ENCODE measurements around the gene WDR82.
A peak's percentile ranks its signal among the peaks of the same experiment; 100 is the strongest.

WDR82 gene

DNA sequence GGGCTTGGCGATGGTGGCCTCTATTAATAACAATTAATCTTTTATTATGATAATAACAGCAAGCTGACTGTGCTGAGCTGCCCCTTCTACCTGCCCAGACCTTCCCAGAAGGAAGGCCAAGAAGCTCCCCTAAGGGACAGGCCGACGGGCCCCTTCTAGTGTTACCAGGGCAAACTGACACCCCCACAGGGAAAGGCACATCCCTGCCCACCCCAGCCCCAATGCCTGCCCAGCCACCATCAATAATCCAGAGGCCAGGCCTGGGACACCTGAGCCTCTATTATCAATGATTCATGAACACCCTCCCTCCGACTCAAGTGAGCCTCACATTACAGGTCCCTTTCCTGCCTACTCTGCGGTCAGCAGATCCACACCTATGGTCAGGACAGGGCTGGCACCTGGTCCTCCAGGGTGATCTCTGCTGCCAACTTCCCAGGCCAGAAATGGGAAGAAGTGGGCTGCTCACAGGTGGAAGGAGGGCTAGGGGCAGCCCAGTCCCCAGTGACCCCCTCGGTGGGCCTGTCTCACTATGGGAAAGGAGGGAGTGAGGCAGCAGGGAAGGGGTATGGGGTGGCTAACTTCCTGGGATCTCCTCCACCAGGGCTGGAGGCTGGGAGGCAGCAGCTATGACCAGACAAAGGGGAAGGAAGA lies 41.3 kb downstream of the WDR82 start:
- no peak for DNase-seq (ENCODE audit: low spot score)

DNA sequence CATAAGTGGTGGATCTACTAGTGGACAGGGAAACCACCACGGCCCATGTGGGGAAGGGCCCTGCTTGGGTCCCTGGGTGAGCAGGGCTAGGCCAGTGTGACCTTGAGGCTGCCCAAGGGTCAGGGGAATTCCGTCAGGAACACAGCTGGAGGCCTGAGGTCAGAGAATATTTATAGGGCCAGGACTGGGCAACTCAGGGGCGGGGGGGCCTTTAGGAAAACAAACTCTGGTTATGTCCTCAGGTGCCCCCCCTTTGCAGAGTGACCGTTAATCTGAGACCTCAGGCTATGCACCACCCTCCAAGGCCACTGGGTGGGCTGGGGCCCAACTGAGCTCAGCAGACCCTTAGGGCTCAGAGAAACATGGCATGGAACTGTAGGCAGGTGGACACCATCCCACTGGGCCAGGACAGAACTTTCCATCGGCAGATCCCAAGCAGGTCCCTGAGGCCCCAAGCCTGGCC lies 42.0 kb downstream of the WDR82 start:
- DNase-seq (ENCODE audit: low spot score), result no peak

DNA sequence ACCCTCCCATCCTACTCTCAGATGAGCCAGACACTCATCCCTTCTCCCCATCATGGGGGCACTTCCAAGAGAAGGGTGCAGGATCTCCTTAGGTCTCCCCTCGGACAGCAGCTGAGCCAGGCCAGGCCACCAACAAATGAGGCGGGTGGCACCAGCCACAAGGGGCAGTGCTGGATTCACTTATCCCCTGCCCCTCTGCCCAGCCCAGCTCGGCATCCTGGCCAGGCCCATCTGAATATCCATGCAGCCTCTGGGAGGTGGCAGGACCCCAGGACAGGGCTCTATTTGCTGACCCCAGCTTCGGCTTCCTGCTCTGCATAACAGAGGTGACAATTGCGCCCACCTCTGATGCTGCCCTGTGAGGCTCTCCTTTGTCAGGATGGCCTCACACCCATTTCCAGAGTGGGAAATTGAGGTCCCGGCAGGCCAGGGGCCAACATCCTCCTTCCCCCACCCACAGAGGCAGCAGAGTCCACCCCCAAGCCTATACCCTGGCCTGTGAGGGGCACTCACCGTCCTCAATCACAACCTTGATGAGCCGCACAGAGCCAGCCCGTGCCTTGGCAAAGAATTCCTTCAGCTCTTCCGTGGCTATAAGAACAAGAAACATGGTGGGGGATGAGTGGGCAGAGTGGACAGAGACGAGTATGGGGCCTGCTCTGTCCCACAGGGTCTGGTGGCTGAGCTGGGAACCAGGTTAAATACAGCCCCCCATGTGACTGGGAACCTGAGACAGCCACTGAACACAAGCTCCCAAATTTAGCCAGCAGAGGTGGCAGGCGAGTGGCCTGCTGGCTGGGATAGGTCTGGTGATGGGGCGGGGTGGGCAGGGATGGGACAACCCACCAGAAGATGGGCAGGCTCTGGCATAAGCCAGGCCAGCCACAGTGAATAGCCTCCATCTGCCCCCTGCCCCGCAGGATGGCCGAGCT lies 43.7 kb downstream of the WDR82 start:
- DNase-seq (ENCODE audit: low spot score), result no peak

DNA sequence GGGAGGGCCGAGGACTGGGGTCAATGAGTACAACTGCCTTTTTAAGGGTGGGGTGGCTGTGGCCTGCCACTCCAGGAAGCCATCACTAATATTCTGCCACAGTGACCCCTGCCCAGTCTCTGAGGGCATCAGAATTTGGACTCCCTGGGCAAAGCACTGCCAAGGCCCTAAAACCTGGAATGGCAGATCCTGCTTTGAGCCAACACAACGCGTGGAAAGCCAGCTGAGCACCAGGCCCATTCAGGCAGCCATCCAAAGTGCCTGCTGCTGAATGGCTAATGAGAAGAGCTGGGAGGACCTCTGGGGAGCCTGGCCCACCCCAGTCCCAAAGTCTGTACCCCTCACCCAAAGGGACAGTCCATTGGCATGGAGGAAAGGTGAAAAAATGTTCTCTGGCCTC lies 44.5 kb downstream of the WDR82 start:
- no peak for DNase-seq (ENCODE audit: low spot score)

DNA sequence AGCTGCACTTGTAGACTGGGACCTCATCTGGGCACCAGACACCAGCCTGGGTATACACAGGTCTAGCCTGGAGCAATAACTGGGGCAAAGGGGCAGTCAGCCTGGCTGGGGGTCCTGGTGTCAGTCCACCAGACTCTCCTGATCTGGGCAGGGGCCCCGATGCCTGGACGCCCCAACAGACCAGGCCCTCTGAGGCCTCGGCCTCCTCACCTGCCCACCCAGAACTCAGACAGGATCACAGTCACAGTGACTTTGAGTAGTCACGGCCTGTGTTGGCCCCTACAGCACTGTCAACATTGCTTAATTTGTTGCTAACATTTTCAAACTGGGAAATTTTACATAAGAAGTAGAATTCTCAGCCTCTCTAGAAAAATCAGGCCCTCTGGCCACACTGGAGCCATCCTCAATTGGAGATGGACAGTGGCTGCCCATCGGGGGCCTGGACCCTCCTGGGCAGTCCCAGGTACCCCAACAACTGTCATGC lies 45.3 kb downstream of the WDR82 start:
- no peak for DNase-seq (ENCODE audit: low spot score)

DNA sequence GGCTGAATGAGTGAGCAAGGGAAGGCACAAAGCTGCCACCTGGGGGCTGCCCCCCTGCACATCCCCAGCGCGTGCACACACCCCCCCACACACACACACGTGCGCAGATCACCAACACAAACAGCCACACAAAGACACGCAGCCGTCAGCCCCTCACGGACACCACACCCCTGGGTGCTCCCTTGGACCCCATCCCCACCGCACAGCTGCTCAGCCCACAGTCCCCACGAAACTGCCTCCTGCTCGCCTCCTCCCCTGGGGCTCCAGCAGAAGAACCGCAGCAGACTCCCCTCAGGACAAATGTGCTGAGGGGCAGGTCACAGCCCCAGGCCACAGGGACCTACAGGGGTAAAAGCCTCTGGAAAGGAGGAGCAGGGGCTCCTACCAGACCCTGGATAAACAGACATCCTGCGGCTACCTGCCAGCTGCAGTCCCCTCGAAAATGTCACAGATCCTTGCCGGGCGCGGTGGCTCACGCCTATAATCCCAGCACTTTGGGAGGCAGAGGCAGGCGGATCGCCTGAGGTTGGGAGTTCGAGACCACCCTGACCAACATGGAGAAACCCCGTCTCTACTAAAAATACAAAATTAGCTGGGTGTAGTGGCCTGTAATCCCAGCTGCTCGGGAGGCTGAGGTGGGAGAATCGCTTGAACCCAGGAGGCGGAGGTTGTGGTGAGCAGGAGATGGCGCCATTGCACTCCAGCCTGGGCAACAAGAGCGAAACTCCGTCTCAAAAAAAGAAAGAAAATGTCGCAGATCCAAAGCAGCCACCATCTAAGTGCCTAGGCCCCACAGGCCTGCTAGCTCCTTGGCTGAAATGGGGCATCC lies 46.0 kb downstream of the WDR82 start:
- no peak for DNase-seq (ENCODE audit: low spot score)

DNA sequence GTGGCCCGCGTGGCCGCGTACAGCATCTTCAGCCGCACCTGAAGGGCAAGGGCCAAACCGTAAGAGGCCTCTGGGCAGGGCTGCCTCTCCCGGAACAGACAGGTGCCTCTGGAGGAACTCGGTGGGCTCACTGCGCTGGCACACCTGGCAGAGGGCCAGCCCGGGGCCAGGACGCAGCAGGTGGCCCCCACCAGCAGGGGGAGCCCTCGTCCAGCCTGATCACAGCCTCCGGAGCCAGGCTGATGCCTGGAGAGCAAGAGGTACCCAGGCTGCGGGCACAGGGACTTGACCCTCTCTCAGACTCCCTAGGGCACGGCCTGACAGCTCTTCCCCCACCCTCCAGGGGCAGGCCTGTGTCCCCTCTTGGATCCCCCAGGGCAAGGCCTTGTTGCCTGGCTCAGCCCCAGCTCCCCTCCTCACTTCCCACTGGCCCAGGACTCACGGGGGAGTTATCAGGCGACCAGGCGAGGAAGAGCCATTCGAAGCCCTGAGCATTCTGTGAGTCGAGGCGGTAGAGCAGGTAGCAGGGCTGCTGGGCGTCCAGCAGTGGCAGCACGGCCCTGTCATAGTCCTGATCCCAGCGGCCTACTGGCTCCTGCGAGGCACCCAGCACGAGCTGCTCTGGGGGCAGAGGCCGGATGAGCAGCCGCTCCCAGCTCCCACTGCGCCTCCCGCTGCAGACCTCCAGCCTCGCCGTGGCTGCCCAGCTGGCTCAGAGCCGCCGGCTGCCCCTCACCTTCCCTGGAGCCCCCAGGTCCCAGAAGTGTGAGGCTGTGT lies 46.8 kb downstream of the WDR82 start:
- DNase-seq (ENCODE audit: low spot score), result peak; percentile 85

DNA sequence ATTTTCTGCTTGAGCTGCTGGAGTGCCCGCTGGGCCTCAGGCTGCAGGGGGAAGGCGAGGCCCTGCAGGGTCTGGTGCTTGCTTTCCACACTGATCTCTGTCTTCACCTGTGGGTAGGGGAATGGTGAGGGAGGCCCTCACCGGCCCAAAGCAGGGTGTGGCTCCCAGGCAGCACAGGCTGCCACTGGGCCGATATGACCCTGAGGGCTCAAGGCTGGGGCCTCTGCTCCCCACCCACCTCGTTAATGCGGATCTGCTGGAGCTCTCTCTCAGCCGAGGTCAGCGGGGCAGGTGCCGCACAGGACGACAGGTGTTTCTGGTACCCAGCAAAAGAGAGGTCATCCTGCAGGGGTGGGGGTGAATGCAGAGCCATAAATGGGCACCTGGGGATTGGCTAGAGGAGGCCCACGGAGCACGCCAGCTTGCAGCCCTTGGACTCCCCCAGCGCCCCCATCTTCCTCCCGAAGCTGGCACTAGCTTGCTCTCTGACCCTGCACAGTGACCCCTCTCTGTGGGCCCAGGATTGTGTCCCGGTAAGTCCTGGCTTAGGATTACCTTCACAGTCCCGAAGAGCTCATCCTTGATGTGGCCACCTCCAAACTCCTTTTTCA lies 47.5 kb downstream of the WDR82 start:
- DNase-seq (ENCODE audit: low spot score), result no peak

DNA sequence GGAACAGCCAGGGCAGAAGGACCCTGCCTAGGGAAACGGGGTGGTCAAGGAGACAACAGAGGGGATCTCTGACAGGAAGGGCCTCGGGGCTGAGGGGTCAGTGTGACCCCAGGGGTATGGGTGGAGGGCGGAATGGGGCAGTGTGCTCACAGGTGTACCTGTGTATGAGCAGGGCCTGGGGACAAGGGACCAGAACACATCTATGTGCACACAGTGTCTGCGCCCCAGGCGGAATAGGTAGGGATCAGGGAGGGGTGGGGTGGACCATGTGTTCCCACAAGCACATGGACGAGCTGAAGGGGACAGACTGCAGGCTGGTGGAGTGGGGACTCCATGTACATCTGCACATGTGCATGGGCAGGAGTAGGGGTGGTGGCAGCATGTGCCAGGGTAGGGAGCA lies 48.0 kb downstream of the WDR82 start:
- no peak for DNase-seq (ENCODE audit: low spot score)

DNA sequence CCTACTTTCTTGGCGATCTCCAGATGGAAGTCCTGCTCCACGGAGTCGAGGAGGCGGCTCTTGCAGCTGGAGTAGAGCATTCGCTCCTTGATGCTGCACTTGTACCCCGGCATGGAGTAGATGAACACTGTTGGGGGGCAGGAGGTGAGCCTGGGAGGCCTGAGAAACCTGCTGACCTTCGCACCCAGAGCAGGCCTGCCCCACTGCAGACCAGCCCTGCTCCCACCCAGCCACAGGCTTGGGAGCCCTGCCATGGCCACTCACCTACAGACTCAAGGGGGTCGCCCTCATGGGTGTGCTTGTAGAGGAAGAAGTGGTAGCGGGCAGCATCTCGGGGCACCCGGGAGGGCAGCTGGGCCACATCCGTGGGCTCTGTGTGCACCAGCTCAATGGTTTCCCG lies 48.8 kb downstream of the WDR82 start:
- no peak for DNase-seq (ENCODE audit: low spot score)

DNA sequence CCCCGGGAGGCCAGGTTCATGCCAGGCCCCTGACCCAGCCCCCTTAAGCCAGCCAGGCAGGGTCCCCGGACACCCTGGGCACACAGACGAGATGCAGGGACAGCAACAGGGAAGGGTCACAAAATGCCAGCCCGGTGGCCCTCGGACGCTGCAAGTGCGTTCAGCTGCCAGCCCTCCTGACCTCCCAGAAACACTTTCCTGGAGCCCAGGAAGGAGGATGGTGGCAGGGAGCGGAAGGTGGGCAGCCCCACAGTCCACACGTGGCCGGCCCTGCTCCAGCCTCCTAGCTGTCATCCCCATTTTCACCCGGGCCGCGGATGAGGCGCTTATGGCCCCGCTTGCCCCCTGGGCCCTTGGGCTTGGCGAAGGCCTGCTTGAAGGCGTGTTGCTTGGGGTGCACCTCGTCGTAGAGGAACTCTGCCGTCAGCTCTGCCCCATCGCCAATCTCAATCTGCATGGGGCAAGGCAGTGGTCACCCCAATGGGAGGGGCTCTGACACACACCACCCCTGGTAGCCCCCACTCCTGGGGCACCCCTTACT lies 49.6 kb downstream of the WDR82 start:
- DNase-seq (ENCODE audit: low spot score), result no peak

DNA sequence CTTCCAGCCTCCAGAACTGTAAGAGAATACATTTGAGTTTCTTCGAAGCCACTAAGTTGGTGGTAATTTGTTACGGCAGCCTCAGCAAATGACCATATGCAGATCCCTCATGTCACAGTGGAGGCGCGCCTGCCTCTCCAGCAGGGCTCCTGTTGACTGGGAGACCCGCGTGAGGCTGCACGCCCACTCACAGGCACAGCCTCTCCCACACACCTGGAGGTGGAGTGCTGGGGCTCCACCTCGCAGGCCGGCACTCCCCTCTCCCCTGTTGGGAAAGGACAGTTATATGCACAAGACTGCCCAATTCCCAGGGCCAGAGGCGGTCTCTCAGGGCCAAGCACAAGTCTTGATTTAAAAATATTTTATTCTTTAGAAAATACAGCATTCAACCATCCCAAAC lies 50.2 kb downstream of the WDR82 start:
- DNase-seq (ENCODE audit: low spot score), result no peak

DNA sequence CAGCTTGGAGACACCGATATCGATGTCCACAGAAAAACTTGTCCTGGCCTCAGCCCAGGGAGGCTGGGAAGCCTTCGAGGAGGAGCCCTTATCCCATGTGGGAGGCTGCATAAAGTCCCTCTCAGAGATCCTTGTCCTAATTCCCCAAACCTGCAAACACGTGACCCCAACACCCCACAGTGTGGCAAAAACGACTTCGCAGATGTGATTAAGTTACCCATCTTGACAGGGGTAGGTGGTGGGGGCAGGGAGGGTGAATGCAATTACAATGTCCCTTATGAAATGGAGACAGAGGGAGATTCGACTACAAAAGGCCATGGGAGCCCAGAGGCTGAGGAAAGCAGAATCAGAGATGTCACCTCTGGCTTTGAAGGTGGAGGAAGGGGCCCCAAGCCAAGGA lies 50.7 kb downstream of the WDR82 start:
- DNase-seq (ENCODE audit: low spot score), result no peak

DNA sequence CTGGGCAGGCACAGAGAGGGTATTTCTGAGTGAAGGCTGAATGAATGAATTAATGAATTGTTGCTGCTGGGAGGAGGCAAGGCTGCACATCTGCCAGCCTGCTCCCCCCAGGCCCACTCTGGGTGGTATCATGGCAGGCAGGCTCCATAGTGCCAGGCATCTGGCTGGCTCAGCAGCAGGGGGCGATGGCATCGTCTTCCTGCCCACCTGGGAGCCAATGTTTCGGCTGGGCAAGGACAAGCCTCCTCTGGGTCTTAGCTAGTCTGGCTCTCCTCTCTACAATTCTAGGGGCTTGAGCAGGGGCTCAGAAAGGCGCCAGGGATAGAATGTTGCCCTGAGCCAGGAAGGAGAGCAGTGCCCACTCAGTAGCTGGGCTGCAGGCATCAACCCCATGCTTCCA lies 51.3 kb downstream of the WDR82 start:
- no peak for DNase-seq (ENCODE audit: low spot score)

DNA sequence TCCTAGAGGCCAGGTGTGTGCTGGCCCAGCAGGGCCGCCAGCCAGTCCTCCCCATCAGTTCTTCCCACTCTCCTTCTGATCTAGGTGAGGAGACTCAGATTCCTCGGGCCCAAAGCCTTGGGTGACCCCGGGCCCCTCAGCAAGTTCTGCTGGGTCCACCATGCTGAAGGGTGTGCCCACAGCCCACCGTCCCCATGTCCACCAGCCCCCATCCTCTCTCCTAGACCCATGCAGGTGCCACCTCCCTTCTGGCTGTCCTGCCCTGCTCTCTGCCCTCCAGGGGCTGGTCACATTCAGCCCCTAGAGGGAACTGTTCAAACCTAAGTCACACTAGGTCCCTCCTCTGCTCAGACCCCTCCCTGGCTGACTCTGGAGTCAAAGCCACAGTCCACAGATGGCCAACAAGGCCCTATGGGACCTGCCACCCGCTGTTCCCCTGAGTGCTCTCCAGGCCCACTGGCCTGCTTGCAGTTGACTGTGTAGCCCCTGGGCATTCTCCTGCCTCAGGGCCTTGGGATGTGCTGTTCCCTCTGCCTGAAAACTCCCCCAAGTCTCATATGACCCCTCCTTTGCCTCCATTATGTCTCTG lies 52.1 kb downstream of the WDR82 start:
- DNase-seq (ENCODE audit: low spot score), result no peak

DNA sequence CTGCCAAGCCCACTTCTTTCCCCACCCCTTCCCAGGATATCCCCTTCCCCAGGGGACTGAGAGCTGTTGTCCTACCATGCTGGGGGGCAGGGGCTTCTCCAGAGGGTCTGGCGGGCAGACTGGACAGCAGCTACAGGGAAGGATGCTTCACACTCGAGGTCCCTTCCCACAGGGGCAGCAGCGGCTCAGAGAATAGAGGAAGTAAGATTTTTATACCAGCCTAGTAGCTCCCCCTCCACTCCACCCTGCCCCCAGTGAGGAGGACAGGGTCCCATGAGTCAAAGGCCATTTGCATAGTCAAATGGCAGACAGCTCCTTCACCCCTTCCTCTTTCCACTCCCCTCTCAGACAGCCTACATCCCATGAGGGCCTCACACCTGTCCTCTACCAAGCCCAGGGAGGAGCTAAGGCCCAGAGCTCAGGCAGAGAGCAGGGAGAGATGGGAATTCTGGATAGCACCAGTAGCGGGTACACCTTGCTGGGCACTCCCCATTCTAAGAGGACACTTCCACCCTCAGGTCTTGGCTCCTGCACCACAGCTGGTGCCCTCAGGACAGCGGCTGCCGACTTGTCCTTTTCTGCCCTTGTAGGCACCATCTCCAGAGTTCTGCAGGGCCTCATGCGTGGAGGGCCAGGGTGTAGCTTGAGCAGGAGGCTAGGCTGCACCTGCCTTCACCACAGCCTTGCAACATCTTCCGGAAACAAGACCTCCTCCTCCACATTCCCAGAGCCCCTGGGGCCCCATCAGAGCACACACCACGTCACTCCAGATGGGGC lies 52.8 kb downstream of the WDR82 start, which contains the start of gene TLR9:
Gene TLR9 (minus strand): TSS at position 194 of the 777 bp plus-strand sequence. CDS start 116 bp downstream, at position 78.
- no peak for DNase-seq (ENCODE audit: low spot score)

DNA sequence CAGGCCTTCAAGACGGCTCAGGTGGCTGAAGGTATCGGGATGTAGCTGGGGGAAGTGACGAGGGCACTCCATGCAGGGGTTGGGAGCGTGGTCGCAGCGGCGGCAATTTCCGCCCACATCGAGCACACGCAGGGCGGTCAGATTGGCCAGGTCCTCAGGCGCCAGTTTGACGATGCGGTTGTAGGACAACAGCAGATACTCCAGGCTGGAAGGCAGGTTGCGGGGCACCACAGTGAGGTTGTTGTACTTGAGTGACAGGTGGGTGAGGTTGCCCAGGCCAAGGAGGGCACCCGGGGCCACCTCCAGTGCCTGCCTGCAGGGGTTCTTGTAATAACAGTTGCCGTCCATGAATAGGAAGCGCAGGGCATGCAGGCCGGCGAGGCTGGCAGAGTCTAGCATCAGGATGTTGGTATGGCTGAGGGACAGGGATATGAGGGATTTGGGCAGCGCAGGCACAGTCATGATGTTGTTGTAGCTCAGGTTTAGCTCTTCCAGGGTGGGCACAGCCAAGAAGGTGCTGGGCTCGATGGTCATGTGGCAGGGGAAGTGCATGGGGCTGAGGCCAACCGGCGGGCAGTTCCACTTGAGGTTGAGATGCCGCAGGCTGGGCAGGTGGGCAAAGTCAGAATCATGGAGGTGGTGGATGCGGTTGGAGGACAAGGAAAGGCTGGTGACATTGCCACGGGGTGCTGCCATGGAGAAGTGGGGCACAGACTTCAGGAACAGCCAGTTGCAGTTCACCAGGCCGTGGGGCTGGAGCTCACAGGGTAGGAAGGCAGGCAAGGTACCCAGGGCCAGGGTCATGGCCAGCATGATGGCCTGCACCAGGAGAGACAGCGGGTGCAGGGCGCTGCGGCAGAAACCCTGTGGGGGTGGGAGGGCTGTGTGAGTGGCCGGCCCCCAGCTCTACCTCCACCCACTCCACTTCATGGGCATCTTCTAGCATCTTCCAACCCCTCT lies 54.7 kb downstream of the WDR82 start:
- no peak for DNase-seq (ENCODE audit: low spot score)
